ENCODE results near the gene RPUSD3.

- TF ChIP-seq SRF (CRISPR knock-in tag; IDR thresholded peaks at IDR 0.05) (no peak), NR1H2 (CRISPR knock-in tag; IDR thresholded peaks at IDR 0.05) (no peak), ZNF445 (CRISPR knock-in tag; IDR thresholded peaks at IDR 0.05; ENCODE audit: low read depth) (no peak), MCM2 (IDR thresholded peaks at IDR 0.05; ENCODE audit: low read depth) (no peak), SETDB1 (IDR thresholded peaks at IDR 0.05; ENCODE audit: low read length) (no peak), ELF1 (tag; IDR thresholded peaks at IDR 0.05) (no peak), GABPA (tag; conservative IDR thresholded peaks at IDR 0.05; ENCODE audit: low read depth) (no peak), EP300 (IDR thresholded peaks at IDR 0.05; ENCODE audit: low read length) (no peak), U2AF1 (optimal IDR thresholded peaks at IDR 0.05; ENCODE audit: low read depth, low read length) (no peak)
- TF ChIP-seq, protein P1, sequence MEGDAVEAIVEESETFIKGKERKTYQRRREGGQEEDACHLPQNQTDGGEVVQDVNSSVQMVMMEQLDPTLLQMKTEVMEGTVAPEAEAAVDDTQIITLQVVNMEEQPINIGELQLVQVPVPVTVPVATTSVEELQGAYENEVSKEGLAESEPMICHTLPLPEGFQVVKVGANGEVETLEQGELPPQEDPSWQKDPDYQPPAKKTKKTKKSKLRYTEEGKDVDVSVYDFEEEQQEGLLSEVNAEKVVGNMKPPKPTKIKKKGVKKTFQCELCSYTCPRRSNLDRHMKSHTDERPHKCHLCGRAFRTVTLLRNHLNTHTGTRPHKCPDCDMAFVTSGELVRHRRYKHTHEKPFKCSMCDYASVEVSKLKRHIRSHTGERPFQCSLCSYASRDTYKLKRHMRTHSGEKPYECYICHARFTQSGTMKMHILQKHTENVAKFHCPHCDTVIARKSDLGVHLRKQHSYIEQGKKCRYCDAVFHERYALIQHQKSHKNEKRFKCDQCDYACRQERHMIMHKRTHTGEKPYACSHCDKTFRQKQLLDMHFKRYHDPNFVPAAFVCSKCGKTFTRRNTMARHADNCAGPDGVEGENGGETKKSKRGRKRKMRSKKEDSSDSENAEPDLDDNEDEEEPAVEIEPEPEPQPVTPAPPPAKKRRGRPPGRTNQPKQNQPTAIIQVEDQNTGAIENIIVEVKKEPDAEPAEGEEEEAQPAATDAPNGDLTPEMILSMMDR (IDR thresholded peaks at IDR 0.05 in 2 of 3, conservative IDR thresholded peaks at IDR 0.05 in 1 of 3; ENCODE audit: insufficient read depth in 2 of 3, low read depth in 1 of 3, low read length in 3 of 3), result no peak
These were observed 2.4 kb upstream of the RPUSD3 start for GRCh38 chr3:9846231-9846630.

Measured in K562 (cell line).